KMS-11 (cell line): ENCODE results near the gene SEC24D.

Experiments
- H2AFZ ChIP-seq: fragments of 200-600 bp; sonication (generic); 2 replicates; pipeline ENCODE4 v1.6.1; 2016; ENCODE audit warnings: antibody characterized with exemption, mixed run types, low read depth
- H3K27ac ChIP-seq: fragments of 200-600 bp; sonication (generic); 2 replicates; pipeline ENCODE4 v1.6.1; 2016; ENCODE audit warnings: mild to moderate bottlenecking, mixed run types
- H3K27me3 ChIP-seq: fragments of 200-600 bp; sonication (generic); 2 replicates; pipeline ENCODE4 v1.6.1; 2017; ENCODE audit warnings: mild to moderate bottlenecking, low read depth, mixed run types, moderate library complexity; ENCODE audit not compliant: insufficient read depth
- H3K36me3 ChIP-seq: fragments of 200-600 bp; sonication (generic); 2 replicates; pipeline ENCODE4 v1.6.1; 2017; ENCODE audit warnings: mild to moderate bottlenecking, mixed run types; ENCODE audit not compliant: insufficient read depth
- H3K4me1 ChIP-seq: fragments of 200-600 bp; sonication (generic); 2 replicates; pipeline ENCODE4 v1.6.1; 2016; ENCODE audit warnings: mild to moderate bottlenecking, low read depth, mixed run types; ENCODE audit not compliant: poor library complexity, severe bottlenecking
- H3K4me2 ChIP-seq: fragments of 200-600 bp; sonication (generic); 2 replicates; pipeline ENCODE4 v1.7.0; 2016; ENCODE audit warnings: mild to moderate bottlenecking, mixed run types
- H3K4me3 ChIP-seq: fragments of 200-600 bp; sonication (generic); IDR thresholded peaks from 2 replicates; pipeline ENCODE4 v1.6.1; 2017; ENCODE audit warnings: low read depth, low read length, mixed read lengths; ENCODE audit not compliant: insufficient read depth
- H3K79me2 ChIP-seq: fragments of 200-600 bp; sonication (generic); 2 replicates; pipeline ENCODE4 v1.6.1; 2016; ENCODE audit warnings: low read depth, mixed run types; ENCODE audit not compliant: insufficient read depth
- H3K9ac ChIP-seq: fragments of 200-600 bp; sonication (generic); 2 replicates; pipeline ENCODE4 v1.6.1; 2016; ENCODE audit warnings: mild to moderate bottlenecking, mixed run types
- H4K20me1 ChIP-seq: fragments of 200-600 bp; sonication (generic); 2 replicates; pipeline ENCODE4 v1.6.1; 2016; ENCODE audit warnings: mild to moderate bottlenecking, mixed run types; ENCODE audit not compliant: insufficient read depth
- TF ChIP-seq, protein P1 (sequence below): fragments of 200-600 bp; sonication (generic); conservative IDR thresholded peaks from 2 replicates; pipeline ENCODE4 v1.6.1; 2017; ENCODE audit warnings: low read depth, mild to moderate bottlenecking, antibody characterized with exemption, low read length, moderate library complexity, mixed read lengths

The SEC24D gene

DNA sequence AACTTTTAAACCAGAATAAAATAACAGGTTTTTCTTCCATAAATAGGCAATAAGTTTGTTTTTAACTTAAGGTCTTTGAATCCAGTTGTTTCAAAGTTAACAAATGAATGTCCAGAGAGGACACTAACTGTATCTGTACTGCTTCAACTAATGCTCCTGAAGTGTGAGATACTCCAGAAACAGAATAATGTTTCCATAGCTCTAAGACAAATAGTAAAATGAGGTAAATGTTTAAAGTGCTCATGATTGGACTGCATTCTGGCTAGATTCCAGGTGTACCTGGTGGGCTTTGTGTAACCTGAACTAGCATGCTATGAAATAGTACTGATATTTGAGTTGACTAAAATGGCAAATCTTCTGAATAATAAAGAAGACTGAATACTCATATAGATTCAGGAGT is 99.0 kb downstream of the SEC24D start:
- Histone ChIP-seq H3K4me2 (no peak overlapping the region), H3K4me3 (no peak overlapping the region), H3K9ac (no peak overlapping the region), H3K27me3 (no peaks in the 10 kb centered on the region), H3K27ac (no peak overlapping the region), H3K79me2 (no peaks in the 10 kb centered on the region), H2AFZ (no peak overlapping the region), H3K4me1 (no peaks in the 10 kb centered on the region), H3K36me3 (no peaks in the 10 kb centered on the region; the same call in 1 of the 2 replicates), H4K20me1 (no peaks in the 10 kb centered on the region)
- TF ChIP-seq, protein P1, sequence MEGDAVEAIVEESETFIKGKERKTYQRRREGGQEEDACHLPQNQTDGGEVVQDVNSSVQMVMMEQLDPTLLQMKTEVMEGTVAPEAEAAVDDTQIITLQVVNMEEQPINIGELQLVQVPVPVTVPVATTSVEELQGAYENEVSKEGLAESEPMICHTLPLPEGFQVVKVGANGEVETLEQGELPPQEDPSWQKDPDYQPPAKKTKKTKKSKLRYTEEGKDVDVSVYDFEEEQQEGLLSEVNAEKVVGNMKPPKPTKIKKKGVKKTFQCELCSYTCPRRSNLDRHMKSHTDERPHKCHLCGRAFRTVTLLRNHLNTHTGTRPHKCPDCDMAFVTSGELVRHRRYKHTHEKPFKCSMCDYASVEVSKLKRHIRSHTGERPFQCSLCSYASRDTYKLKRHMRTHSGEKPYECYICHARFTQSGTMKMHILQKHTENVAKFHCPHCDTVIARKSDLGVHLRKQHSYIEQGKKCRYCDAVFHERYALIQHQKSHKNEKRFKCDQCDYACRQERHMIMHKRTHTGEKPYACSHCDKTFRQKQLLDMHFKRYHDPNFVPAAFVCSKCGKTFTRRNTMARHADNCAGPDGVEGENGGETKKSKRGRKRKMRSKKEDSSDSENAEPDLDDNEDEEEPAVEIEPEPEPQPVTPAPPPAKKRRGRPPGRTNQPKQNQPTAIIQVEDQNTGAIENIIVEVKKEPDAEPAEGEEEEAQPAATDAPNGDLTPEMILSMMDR: no peak

- peaks cover 12% of the 10 kb centered on the region for H3K4me1 ChIP-seq
- no peak overlapping the region for H3K27ac ChIP-seq
- H3K36me3 ChIP-seq: no peaks in the 10 kb centered on the region; the same call in 1 of the 2 replicates
- no peak overlapping the region for H3K4me2 ChIP-seq
- no peak overlapping the region for H3K4me3 ChIP-seq
- H3K9ac ChIP-seq: no peak overlapping the region
- no peaks in the 10 kb centered on the region for H3K79me2 ChIP-seq
- TF ChIP-seq, protein P1: no peak
- no peaks in the 10 kb centered on the region for H3K27me3 ChIP-seq
- no peaks in the 10 kb centered on the region for H4K20me1 ChIP-seq
- H2AFZ ChIP-seq: no peak overlapping the region
Measured at GRCh38 chr4:118734491-118735205, 101.3 kb downstream of the SEC24D start.

DNA sequence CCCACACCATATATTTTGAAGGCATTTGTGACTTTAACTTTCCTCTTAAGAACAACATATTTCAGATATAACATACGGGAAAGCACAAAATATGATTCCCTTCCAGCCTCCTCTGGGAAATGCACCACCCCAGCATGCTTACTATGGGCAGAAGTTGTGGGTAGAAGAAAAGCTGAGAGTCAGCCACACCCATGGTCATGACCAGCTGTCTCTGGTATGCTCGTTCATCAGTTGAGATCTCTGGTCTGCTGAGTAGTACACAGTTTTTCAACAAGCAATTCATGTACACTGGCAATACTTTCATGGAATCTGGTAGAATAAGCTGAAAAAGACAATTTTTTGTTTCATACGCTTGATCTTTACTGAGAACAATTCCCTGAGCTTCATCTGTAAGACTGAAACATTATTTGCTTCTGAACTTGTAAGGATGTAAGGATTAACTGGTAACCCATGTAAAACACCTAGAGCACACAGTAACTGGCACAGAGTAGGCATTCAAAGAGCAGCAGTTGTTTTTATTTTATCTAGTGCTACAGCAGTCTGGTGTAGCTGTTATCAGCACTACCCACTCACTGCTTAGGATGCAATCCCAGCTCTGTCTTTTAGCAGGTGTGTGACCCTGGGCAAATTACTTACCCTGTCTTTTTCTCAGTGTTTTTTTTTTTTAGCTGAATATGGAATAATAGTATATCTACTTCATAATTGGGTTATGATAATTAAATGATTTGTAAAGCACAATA is 103.2 kb downstream of the SEC24D start:
- Histone ChIP-seq H3K9ac (no peak overlapping the region), H3K79me2 (no peaks in the 10 kb centered on the region), H3K4me3 (no peak overlapping the region), H3K27ac (no peak overlapping the region), H2AFZ (no peak overlapping the region), H3K27me3 (no peaks in the 10 kb centered on the region), H4K20me1 (no peaks in the 10 kb centered on the region), H3K4me2 (no peak overlapping the region), H3K36me3 (peaks cover 10% of the 10 kb centered on the region; the same call in 1 of the 2 replicates), H3K4me1 (peaks cover 13% of the 10 kb centered on the region)
- TF ChIP-seq, protein P1: no peak

DNA sequence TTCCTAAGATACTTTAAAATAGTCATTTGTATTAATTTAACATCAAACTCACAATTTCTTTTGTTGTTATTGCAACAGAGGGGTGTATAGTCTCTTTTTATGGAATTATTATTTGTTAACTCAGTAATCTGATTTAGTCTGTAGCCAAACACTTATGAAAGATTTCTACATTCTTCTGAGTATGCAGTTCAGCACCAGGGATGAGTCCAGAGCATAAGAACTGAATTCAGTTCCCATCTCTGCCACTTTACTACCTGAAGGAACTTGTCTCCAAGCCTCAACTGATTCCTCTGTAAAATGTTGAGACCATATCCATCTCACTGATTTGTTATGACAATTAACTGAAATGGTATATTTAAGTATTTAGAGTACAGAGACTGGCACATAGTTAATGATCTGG is 105.2 kb downstream of the SEC24D start:
- Histone ChIP-seq H3K27ac (no peak overlapping the region), H3K4me3 (no peak overlapping the region), H3K36me3 (peaks cover 10% of the 10 kb centered on the region; the same call in 1 of the 2 replicates), H3K4me1 (peaks cover 13% of the 10 kb centered on the region), H3K9ac (no peak overlapping the region), H2AFZ (no peak overlapping the region), H4K20me1 (no peaks in the 10 kb centered on the region), H3K79me2 (no peaks in the 10 kb centered on the region), H3K4me2 (no peak overlapping the region; the same call in 1 of the 2 replicates), H3K27me3 (no peaks in the 10 kb centered on the region)
- TF ChIP-seq, protein P1: no peak
